GM18498 (cell line): ENCODE measurements around the gene ORMDL2.
"Not testable (repeated sequence)": the region's sequence is repeated elsewhere in the genome, so short reads cannot be mapped to it uniquely, and the experiment has no call there.

Experiments
- ATAC-seq: cut with Tn5 transposase; IDR thresholded peaks from one replicate; pipeline ENCODE4 v1.9.1; 2021; ENCODE audit warnings: mild to moderate bottlenecking, moderate library complexity; ENCODE audit not compliant: unreplicated experiment

Gene ORMDL2

GRCh38 chr12:55850401-55850800 lies 32.6 kb downstream of the ORMDL2 start:
- ATAC-seq, result no peak

GRCh38 chr12:55850893-55851292 lies 33.1 kb downstream of the ORMDL2 start:
- no peak for ATAC-seq

GRCh38 chr12:55852740-55853139 lies 34.9 kb downstream of the ORMDL2 start:
- ATAC-seq, result no peak

DNA sequence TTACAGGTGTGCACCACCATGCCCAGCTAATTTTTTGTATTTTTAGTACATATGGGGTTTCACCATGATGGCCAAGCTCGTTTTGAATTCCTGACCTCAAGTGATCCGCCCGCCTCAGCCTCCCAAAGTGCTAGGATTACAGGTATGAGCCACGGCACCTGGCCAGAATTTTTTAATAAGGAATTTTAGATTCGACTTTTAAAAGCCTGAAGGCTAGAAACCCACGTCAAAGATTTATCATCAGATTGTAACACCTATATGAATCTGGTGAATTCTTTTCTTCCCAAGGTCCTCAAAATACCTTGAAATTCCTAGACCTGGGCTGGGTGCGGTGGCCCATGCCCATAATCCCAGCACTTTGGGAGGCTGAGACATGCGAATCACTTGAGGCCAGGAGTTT lies 43.6 kb downstream of the ORMDL2 start:
- ATAC-seq, result no peak

DNA sequence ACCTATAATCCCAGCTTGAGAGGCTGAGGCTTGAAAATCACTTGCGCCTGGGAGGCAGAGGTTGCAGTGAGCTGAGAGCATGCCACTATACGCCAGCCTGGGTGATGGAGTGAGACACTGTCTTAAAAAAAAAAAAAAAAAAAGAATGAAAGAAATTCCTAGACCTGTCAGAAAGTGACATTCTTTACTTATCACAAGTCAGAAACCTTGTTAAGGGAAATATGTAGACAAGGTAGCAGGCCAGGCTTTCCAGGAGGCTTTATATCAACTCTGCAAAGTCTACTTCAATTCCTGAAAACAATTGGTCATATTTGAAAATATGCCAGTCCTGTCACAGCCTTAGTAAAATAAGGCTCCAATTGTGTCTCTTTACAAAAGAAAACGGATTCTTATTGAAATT lies 44.0 kb downstream of the ORMDL2 start:
- no peak for ATAC-seq

GRCh38 chr12:55862286-55862685 lies 44.4 kb downstream of the ORMDL2 start:
- ATAC-seq, result no peak

DNA sequence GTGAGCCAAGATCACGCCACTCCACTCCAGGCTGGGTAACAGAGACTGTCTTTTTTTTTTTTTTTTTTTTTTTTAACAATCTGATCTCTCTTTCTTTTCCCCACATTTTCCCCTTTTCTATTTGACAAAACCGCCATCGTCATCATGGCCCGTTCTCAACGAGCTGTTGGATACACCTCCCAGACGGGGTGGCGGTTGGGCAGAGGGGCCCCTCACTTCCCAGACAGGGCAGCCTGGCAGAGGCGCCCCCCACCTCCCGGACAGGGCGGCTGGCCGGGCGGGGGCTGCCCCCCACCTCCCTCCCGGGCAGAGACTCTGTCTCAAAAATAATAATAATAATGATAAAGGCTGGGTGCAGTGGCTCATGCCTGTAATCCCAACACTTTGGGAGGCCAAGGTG lies 45.1 kb downstream of the ORMDL2 start:
- not testable (repeated sequence) for ATAC-seq

DNA sequence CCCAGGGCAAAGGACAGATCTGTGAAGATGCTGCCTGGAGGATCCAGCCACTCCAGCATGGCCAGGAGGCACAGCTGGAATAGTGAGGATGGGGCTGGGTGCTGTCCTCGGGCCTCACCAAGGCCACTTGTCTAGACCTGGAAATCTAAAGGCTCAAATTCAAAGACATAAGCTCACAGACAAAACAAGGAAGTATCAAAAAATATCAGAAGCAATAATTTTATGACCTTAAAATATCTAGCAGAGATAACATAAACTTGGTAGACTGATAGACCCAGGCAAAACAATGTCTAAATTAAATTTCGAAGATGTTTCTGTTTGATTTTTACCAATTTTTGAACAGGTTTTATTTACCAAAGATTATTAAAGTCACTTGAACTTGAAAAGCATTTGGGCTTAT lies 47.5 kb downstream of the ORMDL2 start:
- no peak for ATAC-seq

DNA sequence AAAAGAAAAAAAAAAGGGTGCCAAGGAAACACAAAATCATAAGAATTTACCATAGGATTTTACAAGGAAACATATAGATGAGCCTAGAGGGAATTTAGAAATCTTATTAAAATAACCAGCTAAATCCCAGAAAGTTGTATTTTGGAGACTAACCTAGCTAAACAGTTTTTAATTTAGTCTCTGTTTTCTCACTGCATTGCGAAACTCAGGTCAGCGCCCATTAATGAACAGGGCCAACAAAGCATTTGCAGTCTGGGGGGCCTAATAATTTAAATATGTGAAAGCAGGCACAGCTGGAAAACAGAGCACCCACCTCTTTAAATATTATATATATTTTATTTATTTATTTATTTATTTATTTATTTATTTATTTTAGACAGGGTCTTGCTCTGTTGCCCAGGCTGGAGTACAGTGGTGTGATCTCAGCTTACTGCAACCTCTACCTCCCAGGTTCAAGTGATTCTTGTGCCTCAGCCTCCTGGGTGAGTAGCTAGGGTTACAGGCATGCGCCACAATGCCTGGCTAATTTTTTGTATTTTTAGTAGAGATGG lies 48.7 kb downstream of the ORMDL2 start:
- not testable (repeated sequence) for ATAC-seq
